Measurements from ENCODE around the gene ELOF1.

- TF ChIP-seq POLR2A (IDR thresholded peaks at IDR 0.05) (no peak), POLR2AphosphoS5 (IDR thresholded peaks at IDR 0.05; ENCODE audit: insufficient read depth in 1 of 2, low read depth in 1 of 2) (no peak)
These were observed 29.1 kb upstream of the ELOF1 start for GRCh38 chr19:11587975-11588631.
